Measurements from ENCODE around the gene TSSK1B. TPM values are rescaled to one million over a fixed set of nuclear protein-coding genes. Genes with fewer than 3 reads are reported as not detected.

Gene TSSK1B
- polyA plus RNA-seq, 1 experiment: not detected

DNA sequence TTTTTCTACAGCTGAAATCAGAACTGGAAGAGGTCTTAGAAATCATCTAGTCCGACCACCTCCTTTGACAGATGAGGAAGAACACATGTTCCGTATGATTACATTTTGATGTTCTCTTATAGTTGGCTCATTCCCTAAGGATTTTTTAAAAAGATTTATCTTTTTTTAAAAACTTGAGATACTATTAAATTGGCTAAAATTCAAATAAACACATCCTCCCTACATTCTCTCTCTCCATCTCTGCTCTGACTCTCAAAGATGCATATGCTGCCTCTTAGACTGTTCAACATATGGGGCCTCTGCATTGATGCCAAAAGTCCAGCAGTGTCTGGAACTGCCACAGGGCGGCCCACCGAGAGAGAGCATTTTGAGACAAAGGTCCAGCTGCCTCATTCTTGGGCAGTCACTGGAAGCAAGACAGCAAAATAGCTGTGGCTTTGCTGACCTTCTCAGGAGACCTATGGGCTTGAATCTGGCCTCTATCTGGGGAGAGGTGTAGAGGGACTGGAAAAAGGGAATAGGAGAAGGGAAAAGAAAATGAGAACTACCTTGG lies 12.8 kb upstream of the TSSK1B start:
- no peak overlapping the region for H3K4me3 ChIP-seq (ENCODE audit: low read depth, low read length)
- no peaks in the 10 kb centered on the region for H3K36me3 ChIP-seq (ENCODE audit: control insufficient read depth, insufficient read depth, low read length)
- ChIA-PET POLR2A (no interaction called here), CTCF (interaction anchor here (0.6 to 2.0 kb wide), 5 partner anchors 11 to 451 kb away, joined by 3 to 5 read pairs (median 4); no protein-coding TSS in a partner anchor)
- H3K27me3 ChIP-seq (ENCODE audit: control insufficient read depth, insufficient read depth, low read length): no peaks in the 10 kb centered on the region
- DNase-seq (ENCODE audit: low read depth): no peak
- TF ChIP-seq, protein P1, sequence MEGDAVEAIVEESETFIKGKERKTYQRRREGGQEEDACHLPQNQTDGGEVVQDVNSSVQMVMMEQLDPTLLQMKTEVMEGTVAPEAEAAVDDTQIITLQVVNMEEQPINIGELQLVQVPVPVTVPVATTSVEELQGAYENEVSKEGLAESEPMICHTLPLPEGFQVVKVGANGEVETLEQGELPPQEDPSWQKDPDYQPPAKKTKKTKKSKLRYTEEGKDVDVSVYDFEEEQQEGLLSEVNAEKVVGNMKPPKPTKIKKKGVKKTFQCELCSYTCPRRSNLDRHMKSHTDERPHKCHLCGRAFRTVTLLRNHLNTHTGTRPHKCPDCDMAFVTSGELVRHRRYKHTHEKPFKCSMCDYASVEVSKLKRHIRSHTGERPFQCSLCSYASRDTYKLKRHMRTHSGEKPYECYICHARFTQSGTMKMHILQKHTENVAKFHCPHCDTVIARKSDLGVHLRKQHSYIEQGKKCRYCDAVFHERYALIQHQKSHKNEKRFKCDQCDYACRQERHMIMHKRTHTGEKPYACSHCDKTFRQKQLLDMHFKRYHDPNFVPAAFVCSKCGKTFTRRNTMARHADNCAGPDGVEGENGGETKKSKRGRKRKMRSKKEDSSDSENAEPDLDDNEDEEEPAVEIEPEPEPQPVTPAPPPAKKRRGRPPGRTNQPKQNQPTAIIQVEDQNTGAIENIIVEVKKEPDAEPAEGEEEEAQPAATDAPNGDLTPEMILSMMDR (IDR thresholded peaks at IDR 0.05; ENCODE audit: insufficient read depth, low read depth, low read length): peak; percentile 32; the same call in 1 of the 2 replicates

GRCh38 chr5:113446358-113446927 lies 11.7 kb upstream of the TSSK1B start:
- no peaks in the 10 kb centered on the region for H3K27me3 ChIP-seq (ENCODE audit: control insufficient read depth, insufficient read depth, low read length)
- POLR2A ChIA-PET: no interaction called here
- TF ChIP-seq, protein P1 (IDR thresholded peaks at IDR 0.05; ENCODE audit: insufficient read depth, low read depth, low read length): no peak
- no peaks in the 10 kb centered on the region for H3K36me3 ChIP-seq (ENCODE audit: control insufficient read depth, insufficient read depth, low read length)
- CTCF ChIA-PET: no interaction called here
- no peak for DNase-seq (ENCODE audit: low read depth)
- no peak overlapping the region for H3K4me3 ChIP-seq (ENCODE audit: low read depth, low read length)

GRCh38 chr5:113437111-113437510 lies 2.3 kb upstream of the TSSK1B start:
- Histone ChIP-seq H3K4me3 (ENCODE audit: low read depth, low read length) (no peak overlapping the region), H3K27me3 (ENCODE audit: control insufficient read depth, insufficient read depth, low read length) (no peaks in the 10 kb centered on the region), H3K36me3 (ENCODE audit: control insufficient read depth, insufficient read depth, low read length) (no peaks in the 10 kb centered on the region)
- CTCF ChIA-PET: no interaction called here
- TF ChIP-seq, protein P1 (IDR thresholded peaks at IDR 0.05; ENCODE audit: insufficient read depth, low read depth, low read length): no peak
- POLR2A ChIA-PET: no interaction called here
- no peak for DNase-seq (ENCODE audit: low read depth)

DNA sequence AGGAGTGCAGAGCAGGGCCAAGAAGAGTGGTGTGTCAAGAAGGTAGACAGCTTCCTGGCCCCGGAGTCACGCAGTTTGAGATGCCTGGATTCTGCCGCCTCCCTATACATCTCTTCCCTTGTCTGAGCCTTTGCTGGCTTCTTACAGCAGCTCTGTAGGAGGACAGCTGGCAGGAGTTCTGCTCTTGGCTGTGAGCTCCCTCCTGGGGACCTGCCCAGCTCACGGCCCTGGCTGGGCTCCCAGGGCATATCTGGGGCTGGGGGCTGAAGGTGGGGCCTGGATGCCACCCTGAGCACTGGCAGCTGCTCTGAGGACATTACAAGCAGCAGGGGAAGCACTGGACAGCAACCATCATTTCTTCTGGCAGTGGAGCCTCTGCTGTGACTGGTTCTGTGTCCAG lies 786 bp upstream of the TSSK1B start:
- H3K36me3 ChIP-seq (ENCODE audit: control insufficient read depth, insufficient read depth, low read length): no peaks in the 10 kb centered on the region
- ChIA-PET CTCF (no interaction called here), POLR2A (no interaction called here)
- H3K4me3 ChIP-seq (ENCODE audit: low read depth, low read length): no peak overlapping the region
- DNase-seq (ENCODE audit: low read depth): no peak
- TF ChIP-seq, protein P1 (IDR thresholded peaks at IDR 0.05; ENCODE audit: insufficient read depth, low read depth, low read length): no peak
- H3K27me3 ChIP-seq (ENCODE audit: control insufficient read depth, insufficient read depth, low read length): no peaks in the 10 kb centered on the region

GRCh38 chr5:113433862-113434612 lies 752 bp downstream of the TSSK1B start:
- no peak for DNase-seq (ENCODE audit: low read depth)
- ChIA-PET POLR2A (no interaction called here), CTCF (no interaction called here)
- H3K4me3 ChIP-seq (ENCODE audit: low read depth, low read length): no peak overlapping the region
- no peaks in the 10 kb centered on the region for H3K36me3 ChIP-seq (ENCODE audit: control insufficient read depth, insufficient read depth, low read length)
- TF ChIP-seq, protein P1 (IDR thresholded peaks at IDR 0.05; ENCODE audit: insufficient read depth, low read depth, low read length): no peak
- H3K27me3 ChIP-seq (ENCODE audit: control insufficient read depth, insufficient read depth, low read length): no peaks in the 10 kb centered on the region
